ENCODE results near the gene ZNF646.
A peak's percentile ranks its signal among the peaks of the same experiment; 100 is the strongest.

Gene ZNF646, protein sequence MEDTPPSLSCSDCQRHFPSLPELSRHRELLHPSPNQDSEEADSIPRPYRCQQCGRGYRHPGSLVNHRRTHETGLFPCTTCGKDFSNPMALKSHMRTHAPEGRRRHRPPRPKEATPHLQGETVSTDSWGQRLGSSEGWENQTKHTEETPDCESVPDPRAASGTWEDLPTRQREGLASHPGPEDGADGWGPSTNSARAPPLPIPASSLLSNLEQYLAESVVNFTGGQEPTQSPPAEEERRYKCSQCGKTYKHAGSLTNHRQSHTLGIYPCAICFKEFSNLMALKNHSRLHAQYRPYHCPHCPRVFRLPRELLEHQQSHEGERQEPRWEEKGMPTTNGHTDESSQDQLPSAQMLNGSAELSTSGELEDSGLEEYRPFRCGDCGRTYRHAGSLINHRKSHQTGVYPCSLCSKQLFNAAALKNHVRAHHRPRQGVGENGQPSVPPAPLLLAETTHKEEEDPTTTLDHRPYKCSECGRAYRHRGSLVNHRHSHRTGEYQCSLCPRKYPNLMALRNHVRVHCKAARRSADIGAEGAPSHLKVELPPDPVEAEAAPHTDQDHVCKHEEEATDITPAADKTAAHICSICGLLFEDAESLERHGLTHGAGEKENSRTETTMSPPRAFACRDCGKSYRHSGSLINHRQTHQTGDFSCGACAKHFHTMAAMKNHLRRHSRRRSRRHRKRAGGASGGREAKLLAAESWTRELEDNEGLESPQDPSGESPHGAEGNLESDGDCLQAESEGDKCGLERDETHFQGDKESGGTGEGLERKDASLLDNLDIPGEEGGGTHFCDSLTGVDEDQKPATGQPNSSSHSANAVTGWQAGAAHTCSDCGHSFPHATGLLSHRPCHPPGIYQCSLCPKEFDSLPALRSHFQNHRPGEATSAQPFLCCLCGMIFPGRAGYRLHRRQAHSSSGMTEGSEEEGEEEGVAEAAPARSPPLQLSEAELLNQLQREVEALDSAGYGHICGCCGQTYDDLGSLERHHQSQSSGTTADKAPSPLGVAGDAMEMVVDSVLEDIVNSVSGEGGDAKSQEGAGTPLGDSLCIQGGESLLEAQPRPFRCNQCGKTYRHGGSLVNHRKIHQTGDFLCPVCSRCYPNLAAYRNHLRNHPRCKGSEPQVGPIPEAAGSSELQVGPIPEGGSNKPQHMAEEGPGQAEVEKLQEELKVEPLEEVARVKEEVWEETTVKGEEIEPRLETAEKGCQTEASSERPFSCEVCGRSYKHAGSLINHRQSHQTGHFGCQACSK (N-terminal part only)

DNA sequence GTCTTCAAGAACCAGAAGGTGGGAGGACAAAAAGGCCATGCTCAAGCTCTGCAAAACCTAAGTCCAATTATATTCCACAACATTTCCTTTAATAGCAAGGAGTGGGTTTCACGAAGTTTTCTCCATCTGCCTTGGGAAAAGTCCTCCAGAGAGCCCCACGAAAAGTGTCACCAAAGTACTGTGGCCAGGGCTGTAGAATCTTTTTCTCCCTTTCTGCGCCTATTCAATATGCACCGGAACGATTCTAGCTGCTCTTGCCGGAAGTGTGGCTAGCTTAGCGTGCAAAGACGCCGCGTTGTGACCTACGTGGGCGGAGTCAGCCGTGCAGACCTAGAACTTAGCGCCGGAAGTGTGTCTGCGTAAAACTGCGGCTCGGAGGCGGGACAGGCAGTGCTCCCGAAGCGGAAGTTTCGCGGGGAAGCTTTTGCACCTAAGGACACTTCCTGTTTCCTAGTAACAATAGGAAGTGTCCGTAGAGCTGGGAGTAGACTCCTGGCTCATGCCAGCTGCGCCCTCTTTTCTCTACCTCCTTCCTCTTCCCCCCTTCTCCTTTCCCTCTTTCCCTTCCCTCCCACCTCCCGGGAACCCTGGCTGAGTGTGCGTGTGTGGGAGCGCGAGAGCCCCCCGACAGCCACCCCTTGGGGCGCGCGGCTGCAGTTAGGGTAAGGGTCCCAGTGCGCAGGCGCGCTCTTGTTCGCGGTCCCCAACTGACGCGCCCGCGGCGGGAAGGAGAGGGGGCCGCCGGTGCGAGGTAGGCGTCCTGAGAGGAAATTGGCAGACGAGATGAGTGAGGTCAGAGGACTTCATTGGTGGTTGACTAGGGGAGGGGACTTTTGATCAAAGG, at the start of gene ZNF646, which contains the start of gene ZNF668:
Gene ZNF646, plus strand, starts transcription at position 453 of the 844 bp plus-strand sequence. CDS start 1,903 bp downstream, outside the sequence.
Gene ZNF668, minus strand, starts transcription at position 271 of the 844 bp plus-strand sequence. CDS start 9,781 bp downstream, outside the sequence.
- peak; percentile 94 for DNase-seq (ENCODE audit: low read depth)

DNA sequence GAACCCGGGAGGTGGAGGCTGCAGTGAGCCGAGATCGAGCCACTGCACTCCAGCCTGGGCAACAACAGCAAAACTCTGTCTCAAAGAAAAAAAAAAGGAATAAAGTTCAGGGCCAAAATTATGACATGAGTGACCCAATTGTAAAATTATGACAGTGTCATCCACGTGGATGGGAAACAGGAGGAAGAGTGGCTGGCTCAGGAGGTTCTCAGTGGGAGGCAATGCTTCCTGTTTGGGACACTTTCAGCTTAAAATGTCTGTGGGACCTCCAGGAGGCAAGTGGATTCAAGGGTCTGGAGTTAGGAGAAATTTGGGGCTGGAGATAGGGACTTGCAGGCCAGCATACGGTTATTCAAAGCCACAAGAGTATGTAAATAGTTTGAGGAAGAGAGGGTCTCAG, 48.9 kb upstream of the ZNF646 start:
- DNase-seq (ENCODE audit: low read depth) = no peak

DNA sequence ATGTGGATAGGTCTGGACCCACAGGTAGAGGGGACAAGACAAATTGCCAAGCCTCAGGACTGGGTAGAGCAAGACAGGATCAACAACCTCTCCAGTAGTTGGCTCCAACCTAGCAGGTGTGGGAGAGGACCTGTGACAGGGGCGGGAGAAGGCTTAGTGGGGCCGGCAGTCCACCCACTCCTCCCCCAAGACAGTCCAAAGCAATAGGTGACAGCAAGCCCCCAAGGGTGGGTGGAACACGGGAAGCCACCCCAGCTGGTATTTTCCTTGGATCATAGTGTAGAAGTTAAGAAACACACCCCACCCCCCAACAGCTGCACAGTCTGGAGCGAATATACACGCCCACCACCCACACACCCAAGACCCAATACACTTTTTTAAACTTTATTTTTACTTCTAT, 45.0 kb upstream of the ZNF646 start:
- no peak for DNase-seq (ENCODE audit: low read depth)

DNA sequence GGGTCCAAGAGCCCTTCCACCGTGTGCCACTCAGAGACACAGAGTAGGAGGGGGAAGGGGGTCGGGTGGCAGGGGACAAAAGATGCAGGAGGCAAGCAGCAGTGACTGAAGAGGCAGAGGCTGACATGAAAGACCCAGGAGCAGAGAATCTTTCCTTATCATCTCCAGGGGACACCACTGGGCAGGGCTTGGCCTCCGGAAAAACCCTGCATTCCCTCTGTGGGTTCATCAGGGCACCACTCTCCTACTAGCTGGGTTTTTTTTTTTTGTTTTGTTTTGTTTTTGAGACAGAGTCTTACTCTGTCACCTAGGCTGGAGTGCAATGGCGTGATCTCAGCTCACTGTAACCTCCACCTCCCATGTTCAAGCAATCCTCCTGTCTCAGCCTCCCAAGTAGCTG, 42.9 kb upstream of the ZNF646 start:
- no peak for DNase-seq (ENCODE audit: low read depth)

DNA sequence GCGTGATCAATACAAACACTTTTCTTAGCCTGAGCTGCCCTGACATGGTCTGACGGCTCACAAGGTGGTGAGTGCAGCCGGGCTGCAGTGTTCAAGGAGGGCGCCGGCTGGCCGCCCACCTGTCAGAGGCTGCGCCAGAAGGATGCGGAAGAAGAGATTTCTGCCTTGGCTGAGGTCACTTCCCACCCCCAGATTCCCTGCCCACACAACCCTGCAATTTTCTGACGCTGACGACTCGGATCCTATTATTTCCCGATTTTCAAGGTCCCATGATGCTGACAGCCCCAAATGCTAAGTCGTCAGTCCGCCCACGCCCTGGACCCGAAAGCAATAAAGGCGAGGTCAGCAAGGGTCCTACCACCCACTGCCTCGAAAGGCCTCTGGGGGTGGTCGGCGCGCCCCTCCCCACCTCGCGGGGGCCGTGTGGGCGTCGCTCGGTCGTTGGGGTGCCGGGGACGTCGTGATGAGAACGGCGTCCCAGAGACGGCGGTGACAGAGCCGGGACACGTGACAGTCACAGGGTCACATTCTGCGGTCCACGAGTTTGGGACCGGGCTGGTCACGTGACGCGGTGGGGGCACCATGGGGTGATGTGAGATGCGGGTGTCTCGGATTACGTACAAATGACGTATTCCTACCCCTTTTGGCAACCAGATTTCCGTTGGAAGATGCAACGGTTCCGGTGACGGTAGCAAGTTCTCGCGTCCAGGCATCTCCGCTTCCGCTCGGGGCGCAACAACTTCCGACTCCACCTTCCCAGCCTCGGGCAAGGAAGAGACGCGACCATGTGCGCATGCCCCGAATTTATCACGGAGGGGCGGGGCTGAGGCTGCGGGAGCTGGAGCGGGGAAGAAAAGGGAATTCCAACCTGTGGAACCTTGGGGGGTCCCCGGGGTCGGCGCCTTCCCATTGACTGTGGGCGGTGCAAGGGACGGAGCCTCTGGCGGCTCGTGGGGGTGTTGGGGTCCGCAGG, 41.2 kb upstream of the ZNF646 start, which contains the start of gene STX4:
Gene STX4, plus strand, starts transcription at position 823 of the 973 bp plus-strand sequence. CDS start 248 bp downstream, outside the sequence.
- peak; percentile 94 for DNase-seq (ENCODE audit: low read depth)

DNA sequence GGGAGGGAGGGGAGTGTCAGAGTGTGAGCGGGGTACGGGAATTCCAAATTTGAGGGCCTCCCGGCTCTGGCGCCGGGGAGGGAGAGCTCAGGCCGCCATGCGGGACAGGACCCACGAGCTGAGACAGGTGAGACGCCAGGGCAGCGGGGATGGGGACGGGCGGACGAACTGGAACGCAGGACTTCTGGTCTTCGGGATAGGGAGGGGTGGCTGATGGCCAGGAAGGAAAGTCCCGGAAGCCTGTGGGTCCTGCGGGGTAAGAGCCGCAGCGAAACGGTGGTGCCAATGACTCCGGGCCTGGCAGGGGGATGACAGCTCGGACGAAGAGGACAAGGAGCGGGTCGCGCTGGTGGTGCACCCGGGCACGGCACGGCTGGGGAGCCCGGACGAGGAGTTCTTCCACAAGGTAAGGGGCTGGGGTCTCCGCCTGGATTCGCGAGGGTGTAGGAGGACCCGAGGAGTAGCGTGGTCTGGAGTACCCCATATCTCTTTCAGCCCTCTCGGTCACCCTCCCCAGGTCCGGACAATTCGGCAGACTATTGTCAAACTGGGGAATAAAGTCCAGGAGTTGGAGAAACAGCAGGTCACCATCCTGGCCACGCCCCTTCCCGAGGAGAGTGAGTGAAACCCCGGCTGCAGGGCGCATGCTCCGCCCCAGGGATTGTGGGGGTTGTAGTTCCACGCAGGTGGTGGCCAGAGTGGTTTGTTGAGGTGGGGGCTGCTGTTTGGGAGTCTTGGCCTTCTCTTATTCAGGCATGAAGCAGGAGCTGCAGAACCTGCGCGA, 40.3 kb upstream of the ZNF646 start:
- no peak for DNase-seq (ENCODE audit: low read depth)

DNA sequence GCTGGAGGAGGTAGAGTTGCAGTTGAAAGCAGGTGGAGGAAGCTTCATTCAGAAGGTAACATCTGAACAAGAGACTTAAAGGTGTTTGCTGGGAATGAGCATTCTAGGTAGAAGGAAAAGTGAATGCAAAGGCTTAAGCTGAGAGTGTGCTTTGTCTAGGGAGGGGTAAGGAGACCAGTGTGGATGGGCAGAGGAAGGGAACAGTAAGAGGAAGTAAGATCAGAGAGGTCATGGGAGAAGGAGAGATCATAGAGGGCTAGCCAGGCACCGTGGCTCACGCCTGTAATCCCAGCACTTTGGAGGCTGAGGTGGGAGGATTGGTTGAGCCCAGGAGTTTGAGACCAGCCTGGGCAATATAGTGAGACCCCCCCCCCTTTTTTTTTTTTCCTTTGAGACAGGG, 37.5 kb upstream of the ZNF646 start:
- DNase-seq (ENCODE audit: low read depth) = no peak

DNA sequence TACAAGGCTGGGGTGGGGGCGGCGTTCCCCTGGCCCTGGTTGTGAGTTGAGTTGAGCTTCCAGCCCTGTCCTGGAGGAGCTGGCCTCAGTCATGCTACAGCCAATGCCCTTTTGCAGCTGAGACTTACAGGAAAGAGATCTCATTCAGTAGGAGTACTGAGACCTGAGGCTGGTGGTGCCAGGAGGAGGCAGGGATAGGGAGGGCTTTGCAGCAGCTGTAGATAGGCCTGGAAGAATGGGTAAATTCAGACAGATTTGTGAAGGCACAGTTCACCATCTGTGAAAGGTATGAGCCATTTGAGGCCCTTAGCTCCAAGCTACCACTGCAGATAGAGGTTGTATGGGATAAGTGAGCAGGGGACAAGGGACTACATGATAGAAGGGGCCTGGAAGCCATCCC, 35.2 kb upstream of the ZNF646 start:
- no peak for DNase-seq (ENCODE audit: low read depth)

DNA sequence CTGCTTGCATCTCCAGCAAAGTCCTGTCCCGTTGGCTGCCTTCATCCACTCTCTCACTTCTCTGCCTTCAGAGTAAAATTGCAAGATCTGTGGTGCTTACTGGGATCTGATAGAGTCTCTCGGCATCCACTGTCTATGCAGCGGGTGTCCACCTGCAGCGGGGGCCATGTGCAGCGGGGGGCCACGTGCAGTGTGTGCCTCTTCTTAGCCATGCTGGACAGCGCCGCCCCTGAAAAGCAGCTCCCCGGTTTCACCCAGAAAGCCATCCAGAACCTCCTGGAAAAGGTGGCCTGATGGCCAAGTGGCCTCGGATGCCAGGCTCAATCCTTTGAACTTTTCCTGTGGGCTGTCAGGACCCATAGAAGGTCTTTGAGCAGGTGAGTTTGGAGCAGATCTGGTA, 31.4 kb upstream of the ZNF646 start:
- no peak for DNase-seq (ENCODE audit: low read depth)

DNA sequence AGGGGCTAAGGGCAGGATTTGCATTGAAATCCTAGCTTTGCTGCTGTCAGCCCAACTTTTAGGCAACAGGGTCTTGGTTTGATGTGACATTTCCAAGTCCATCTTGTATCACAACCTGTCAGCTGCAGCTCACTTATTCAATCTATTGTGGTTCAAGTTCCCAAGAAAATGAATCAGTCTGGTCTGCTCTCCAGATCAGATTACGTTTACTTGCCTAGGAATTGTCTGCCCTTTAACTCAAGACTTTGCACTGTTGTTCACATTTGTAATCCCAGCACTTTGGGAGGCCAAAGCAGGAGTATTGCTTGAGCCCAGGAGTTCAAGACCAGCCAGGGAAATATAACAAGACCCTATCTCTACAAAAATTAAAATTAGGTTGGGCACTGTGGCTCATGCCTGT, 30.9 kb upstream of the ZNF646 start:
- DNase-seq (ENCODE audit: low read depth) = no peak

DNA sequence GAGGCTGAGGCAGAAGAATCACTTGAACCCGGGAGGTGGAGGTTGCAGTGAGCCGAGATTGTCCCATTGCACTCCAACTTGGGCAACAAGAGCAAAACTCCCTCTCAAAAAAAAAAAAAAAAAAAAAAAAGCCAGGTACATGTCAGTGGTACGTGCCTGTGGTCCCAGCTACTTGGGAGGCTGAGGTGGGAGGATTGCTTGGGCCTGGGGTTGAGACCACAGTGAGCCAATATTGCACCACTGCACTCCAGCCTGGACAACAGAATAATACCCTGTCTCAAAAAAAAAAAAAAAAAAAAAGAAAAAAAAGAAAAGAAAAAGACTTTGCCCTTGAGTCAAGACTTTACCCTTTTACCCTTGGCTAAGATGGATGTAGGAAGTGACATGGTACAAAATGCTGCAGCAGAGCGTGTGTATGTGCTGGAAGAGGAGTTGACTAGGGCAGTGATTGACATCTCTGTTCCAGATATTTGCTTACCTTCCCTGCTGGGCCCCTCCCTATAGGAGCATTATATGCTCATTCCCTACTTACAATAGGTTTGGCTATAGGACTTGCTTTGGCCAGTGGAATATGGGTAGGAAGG, 30.2 kb upstream of the ZNF646 start:
- DNase-seq (ENCODE audit: low read depth) = no peak

DNA sequence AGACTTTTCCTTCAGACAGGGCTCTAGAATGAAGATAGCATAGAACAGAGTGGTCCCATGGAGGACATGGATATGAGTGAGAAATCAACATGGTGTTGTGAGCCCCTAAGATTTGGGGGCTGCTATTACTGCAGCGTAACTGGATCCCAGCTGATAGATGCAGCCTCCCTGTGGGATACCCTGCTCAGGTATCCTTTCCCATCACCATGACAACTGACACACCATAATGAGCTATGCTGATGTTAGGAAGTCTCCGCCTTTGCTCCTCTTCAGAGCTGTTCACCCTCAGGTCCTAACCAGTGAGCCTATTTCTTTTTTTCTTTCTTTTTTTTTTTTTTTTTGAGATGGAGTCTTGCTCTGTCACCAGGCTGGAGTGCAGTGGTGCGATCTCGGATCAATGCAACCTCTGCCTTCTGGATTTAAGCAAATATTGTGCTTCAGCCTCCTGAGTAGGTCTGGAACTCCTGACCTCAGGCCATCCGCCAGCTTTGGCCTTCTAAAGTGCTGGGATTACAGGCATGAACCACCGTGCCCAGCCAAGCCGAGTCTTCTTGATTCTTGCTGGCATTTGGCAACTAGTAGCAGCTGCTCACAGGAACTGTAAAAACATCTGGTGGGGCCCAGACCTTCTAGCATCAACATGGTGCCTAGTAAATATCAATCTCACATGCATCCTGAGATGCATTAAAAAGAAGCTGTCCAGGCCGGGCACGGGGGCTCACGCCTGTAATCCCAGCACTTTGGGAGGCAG, 23.8 kb upstream of the ZNF646 start:
- no peak for DNase-seq (ENCODE audit: low read depth)

DNA sequence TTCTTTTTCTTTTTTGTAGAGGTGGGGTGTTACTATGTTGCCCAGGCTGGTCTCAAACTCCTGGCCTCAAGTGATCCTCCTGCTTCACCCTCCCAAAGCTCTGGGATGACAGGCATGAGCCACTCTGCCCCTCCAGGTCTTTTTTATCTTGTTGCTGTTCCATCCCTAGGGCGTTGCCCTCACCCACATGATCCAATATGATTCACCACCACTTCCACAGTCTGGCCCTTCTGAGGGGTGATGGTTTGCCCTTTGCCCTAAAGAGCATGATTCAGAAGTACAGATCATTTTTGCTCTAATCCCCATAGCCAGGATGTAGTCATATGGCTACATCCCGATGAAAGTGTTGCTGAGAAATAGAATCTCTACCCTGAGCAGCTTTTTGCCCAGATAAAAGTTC, 22.1 kb upstream of the ZNF646 start:
- peak; percentile 89 for DNase-seq (ENCODE audit: low read depth)

DNA sequence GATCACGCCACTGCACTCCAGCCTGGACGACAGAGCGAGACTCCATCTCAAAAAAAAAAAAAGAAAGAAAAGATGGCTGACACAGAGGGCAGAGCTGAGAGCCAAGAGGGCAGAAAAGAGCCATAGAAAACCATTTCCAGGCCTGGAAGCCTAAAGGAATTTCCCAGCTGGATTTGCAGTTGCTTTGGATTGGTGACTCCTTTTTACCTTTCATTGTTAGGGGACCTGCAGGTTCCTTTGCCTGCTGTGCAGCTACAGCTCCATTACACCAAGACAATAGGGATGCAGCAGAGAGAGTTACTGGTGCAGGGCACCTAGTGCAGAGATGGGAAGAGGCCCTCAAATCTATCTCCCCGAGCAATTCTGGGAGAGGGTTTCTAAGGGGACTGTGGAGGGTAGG, 18.6 kb upstream of the ZNF646 start:
- no peak for DNase-seq (ENCODE audit: low read depth)

DNA sequence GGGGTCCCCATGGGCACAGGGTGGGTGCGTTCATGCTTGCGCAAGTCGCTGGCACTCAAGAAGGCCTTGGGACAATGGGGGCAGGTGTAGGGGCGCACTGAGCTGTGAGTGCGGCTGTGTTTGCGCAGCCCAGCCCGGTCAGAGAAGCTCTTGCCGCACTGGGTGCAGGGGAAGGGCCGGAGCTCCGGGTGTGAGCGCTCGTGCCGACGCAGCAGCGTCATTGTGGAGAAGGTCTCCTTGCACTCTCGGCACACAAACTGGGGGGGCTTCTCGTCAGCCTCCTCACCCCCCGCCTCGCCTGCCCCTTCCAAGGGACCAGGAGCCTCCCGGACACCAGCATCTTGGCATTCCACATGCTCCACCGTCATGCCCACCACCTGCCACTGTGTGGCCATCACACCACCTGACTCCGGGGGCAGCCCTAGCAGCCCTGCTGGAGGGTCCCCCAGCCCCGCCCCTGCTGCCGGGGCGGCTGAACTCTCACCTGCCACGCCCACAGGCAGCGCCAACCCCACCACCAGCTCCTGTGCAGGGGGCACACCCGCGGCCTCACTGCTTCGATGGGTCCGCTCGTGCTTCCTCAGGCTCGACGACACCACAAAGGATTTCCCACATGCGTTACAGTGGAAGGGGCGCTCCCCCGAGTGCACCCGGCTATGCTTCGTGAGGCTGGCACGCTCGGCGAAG, 13.0 kb upstream of the ZNF646 start:
- no peak for DNase-seq (ENCODE audit: low read depth)

DNA sequence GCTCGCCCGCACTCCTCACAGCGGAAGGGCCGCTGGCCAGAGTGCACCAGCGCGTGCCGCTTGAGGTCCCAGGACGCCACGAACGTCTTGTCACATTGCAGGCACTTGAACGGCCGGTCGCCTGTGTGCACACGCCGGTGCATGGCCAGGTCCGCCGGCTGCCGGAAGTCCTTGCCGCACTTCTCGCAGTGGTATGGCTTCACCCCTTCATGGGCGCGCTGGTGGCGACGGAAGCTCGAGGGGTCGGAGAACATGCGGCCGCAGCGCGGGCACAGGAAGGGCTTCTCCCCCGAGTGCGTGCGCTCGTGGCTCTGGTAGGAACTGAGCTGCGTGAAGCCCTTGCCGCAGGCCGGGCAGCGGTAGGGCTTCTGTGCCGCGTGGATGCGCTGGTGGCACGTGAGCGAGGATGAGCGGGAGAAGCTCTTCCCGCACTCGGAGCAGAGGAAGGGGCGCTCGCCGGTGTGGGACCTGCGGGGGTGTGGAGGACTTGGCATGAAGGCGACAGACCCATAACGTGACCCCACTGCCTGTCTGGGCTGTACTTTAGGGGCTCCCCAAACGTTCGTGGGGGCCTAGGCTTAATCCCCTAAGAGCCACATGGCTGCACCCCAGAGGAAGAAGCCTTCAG, 12.3 kb upstream of the ZNF646 start:
- no peak for DNase-seq (ENCODE audit: low read depth)

DNA sequence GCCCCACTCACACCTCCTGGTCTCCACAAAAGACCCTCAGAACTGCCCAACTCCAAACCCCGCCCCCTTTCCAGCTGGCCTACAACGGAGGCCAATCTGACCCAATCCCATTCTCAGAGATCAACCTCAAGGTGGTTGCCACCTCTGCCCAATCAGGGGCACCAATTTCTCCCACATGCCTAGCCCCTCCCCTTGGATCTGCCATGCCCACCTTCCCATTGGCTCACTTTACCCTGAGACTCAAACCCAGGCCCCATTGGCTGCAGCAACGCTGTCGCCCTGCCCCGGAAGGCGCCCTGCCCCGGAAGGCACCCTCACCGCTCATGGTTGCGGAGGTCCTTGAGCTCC, 10.8 kb upstream of the ZNF646 start:
- DNase-seq (ENCODE audit: low read depth) = no peak

Measured in HS-27A (cell line).